Smooth muscle cell (in vitro differentiated cells): Measurements from ENCODE around the gene WDHD1. TPM values are rescaled to one million over a fixed set of nuclear protein-coding genes. Genes with fewer than 3 reads are reported as not detected.
"Not testable (repeated sequence)": the region's sequence is repeated elsewhere in the genome, so short reads cannot be mapped to it uniquely, and the experiment has no call there.

Experiments used
- DNase-seq: peaks from one replicate; lab custom pipeline; 2025; ENCODE audit not compliant: unreplicated experiment; lab: John Stamatoyannopoulos, UW
- H2AFZ ChIP-seq: fragments of 200-600 bp; sonication (generic); 2 replicates; pipeline ENCODE4 v1.6.0; 2016; ENCODE audit warnings: antibody characterized with exemption, low read depth, mild to moderate bottlenecking
- H3F3A ChIP-seq: fragments of 200-600 bp; sonication (generic); 2 replicates; pipeline ENCODE4 v1.6.0; 2017; ENCODE audit warnings: antibody characterized with exemption, low read depth
- H3K27ac ChIP-seq: fragments of 200-600 bp; sonication (generic); 2 replicates; pipeline ENCODE4 v1.5.1; 2016; ENCODE audit warnings: low read depth, mild to moderate bottlenecking
- H3K27me3 ChIP-seq: fragments of 200-600 bp; sonication (generic); 2 replicates; pipeline ENCODE4 v1.6.1; 2016; ENCODE audit warnings: low read depth, mild to moderate bottlenecking
- H3K36me3 ChIP-seq: fragments of 200-600 bp; sonication (generic); 2 replicates; pipeline ENCODE4 v1.5.1; 2016; ENCODE audit warnings: low read depth
- H3K4me1 ChIP-seq: fragments of 200-600 bp; sonication (generic); 2 replicates; pipeline ENCODE4 v1.5.1; 2016; ENCODE audit warnings: low read depth
- H3K4me2 ChIP-seq: fragments of 200-600 bp; sonication (generic); 2 replicates; pipeline ENCODE4 v1.6.0; 2016; ENCODE audit warnings: mild to moderate bottlenecking
- H3K4me3 ChIP-seq: fragments of 200-600 bp; sonication (generic); 2 replicates; pipeline ENCODE4 v1.5.1; 2016; ENCODE audit warnings: mild to moderate bottlenecking
- H3K79me2 ChIP-seq: fragments of 200-600 bp; sonication (generic); 2 replicates; pipeline ENCODE4 v1.6.0; 2016; ENCODE audit warnings: low read depth, mild to moderate bottlenecking
- H3K9ac ChIP-seq: fragments of 200-600 bp; sonication (generic); 2 replicates; pipeline ENCODE4 v1.6.0; 2016; ENCODE audit warnings: low read depth
- H3K9me3 ChIP-seq: fragments of 200-600 bp; sonication (generic); replicated peaks from 2 replicates; pipeline ENCODE4 v1.5.1; 2016; ENCODE audit warnings: low read depth
- H4K20me1 ChIP-seq: fragments of 200-600 bp; sonication (generic); 2 replicates; pipeline ENCODE4 v1.6.0; 2016; ENCODE audit warnings: low read depth
- CTCF ChIP-seq: fragments of 200-600 bp; sonication (generic); IDR thresholded peaks from 2 replicates; pipeline ENCODE4 v1.5.1; 2017; ENCODE audit warnings: borderline replicate concordance, mild to moderate bottlenecking, antibody characterized with exemption; ENCODE audit not compliant: insufficient read depth, poor library complexity, severe bottlenecking
- WGBS: methylation state at CpG from one replicate; pipeline ENCODE4 v1.1.7; 2016; ENCODE audit warnings: low lambda C conversion rate; 5-methylcytosine and 5-hydroxymethylcytosine counted together
- polyA plus RNA-seq: library from polyadenylated mRNA; unstranded; fragments of >200 nt; fragmentation: Nextera tagmentation; extraction: Ambion mirVana; gene quantifications from 2 replicates; pipeline ENCODE4 v1.2.1, GENCODE V29; 2016
- total RNA-seq: library from RNA; depleted of rRNA; stranded (reverse); fragments of >200 nt; gene quantifications from 2 replicates; pipeline ENCODE4 v1.2.3, GENCODE V29; 2014

Gene WDHD1
- total and polyA plus RNA-seq, 2 experiments from 2014 or later = 5.7 to 9.4 TPM

DNA sequence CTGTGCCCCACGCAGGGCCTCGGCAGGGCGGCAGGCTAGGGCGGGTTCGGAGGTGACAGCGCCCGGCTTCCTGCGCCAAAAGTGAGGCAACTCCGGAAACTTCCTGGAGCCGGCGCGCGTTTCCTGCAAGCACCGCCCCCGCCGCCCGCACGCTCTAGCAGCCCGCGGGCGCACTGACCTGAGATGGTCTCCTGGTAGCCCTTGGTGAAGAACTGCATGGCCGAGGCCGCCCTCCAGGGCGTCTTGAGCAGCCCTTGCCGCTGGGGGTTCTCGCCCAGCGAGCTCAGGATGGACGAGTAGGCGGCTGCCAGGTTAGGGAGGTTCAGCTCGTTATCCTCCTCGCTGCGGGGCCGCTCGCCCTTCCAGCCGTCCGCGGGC lies 124.8 kb downstream of the WDHD1 start:
- H3K4me2 ChIP-seq = peak overlapping the region; percentile 93
- H3K27me3 ChIP-seq = peaks cover 34% of the 10 kb centered on the region
- H3K4me3 ChIP-seq = peak overlapping the region; percentile 78
- H4K20me1 ChIP-seq = no peaks in the 10 kb centered on the region
- H3K79me2 ChIP-seq = no peaks in the 10 kb centered on the region
- no peaks in the 10 kb centered on the region for H3F3A ChIP-seq
- H3K27ac ChIP-seq = no peak overlapping the region
- H3K36me3 ChIP-seq = no peaks in the 10 kb centered on the region
- H3K4me1 ChIP-seq = peaks cover 4% of the 10 kb centered on the region
- peak; percentile 20 for DNase-seq
- H3K9ac ChIP-seq = peak overlapping the region; percentile 44
- no peak for TF ChIP-seq CTCF
- peak overlapping the region; percentile 70 for H2AFZ ChIP-seq
- WGBS = 1% methylated on average over 37 of the region's 37 CpGs
- H3K9me3 ChIP-seq = no peaks in the 10 kb centered on the region

GRCh38 chr14:54901380-54902142 lies 125.3 kb downstream of the WDHD1 start:
- Histone ChIP-seq H3K27me3 (peaks cover 31% of the 10 kb centered on the region), H3K4me2 (peak overlapping the region; percentile 93), H3K4me3 (peak overlapping the region; percentile 78), H3K36me3 (no peaks in the 10 kb centered on the region), H2AFZ (peak overlapping the region; percentile 70), H3K4me1 (peaks cover 4% of the 10 kb centered on the region), H3K27ac (no peak overlapping the region), H3F3A (no peaks in the 10 kb centered on the region), H4K20me1 (no peaks in the 10 kb centered on the region), H3K9me3 (no peaks in the 10 kb centered on the region), H3K79me2 (no peaks in the 10 kb centered on the region), H3K9ac (no peak overlapping the region)
- TF ChIP-seq CTCF = no peak
- 5% methylated on average over 42 of the region's 42 CpGs for WGBS
- no peak for DNase-seq

DNA sequence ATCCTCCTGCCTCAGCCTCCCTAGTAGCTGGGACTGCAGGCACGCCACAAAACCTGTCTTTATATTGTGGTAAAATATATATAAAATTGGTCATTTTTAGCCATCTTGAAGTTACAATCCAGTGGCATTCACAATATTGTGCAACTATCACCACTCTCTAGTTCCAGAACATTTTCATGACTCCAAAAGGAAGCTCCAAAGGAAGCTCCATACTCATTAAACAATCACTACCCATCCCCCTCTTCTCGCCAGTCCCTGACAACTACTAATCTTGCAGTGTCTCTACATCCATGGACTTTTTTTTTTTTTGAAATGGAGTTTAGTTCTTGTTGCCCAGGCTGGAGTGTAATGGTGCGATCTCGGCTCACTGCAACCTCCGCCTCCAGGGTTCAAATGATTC lies 127.3 kb downstream of the WDHD1 start:
- H3K4me2 ChIP-seq = no peak overlapping the region
- TF ChIP-seq CTCF = no peak
- peaks cover 31% of the 10 kb centered on the region for H3K27me3 ChIP-seq
- 96% methylated on average over 5 of the region's 5 CpGs for WGBS
- no peak overlapping the region for H3K4me3 ChIP-seq
- H3K27ac ChIP-seq = no peak overlapping the region
- H3K36me3 ChIP-seq = no peaks in the 10 kb centered on the region
- H3K9ac ChIP-seq = no peak overlapping the region
- no peak for DNase-seq
- H4K20me1 ChIP-seq = no peaks in the 10 kb centered on the region
- H3K79me2 ChIP-seq = no peaks in the 10 kb centered on the region
- H3K9me3 ChIP-seq = no peaks in the 10 kb centered on the region
- peaks cover 4% of the 10 kb centered on the region for H3F3A ChIP-seq
- H3K4me1 ChIP-seq = peaks cover 4% of the 10 kb centered on the region
- H2AFZ ChIP-seq = no peak overlapping the region

GRCh38 chr14:54897809-54898555 lies 128.9 kb downstream of the WDHD1 start:
- H3K4me1 ChIP-seq, H3K27ac ChIP-seq, H3K36me3 ChIP-seq, H4K20me1 ChIP-seq, H3K4me2 ChIP-seq, H2AFZ ChIP-seq, H3K4me3 ChIP-seq, H3K9ac ChIP-seq, H3K9me3 ChIP-seq, H3K79me2 ChIP-seq, DNase-seq, H3F3A ChIP-seq: not testable (repeated sequence)
- H3K27me3 ChIP-seq = peaks cover 24% of the 10 kb centered on the region
- WGBS = 91% methylated on average over 5 of the region's 5 CpGs
